Vagina (tissue), 2 donors: ENCODE data around the gene MYBPH.

Source experiments
- POLR2A ChIP-seq, 2 donors: fragments of 450-650 bp; IDR thresholded peaks; one replicate each; pipeline ENCODE4 v1.6.1; 2017; ENCODE audit warnings: antibody characterized with exemption in 2 of 2, mild to moderate bottlenecking in 2 of 2, moderate library complexity in 2 of 2
- POLR2AphosphoS5 ChIP-seq, 2 donors: sonication (generic); formaldehyde crosslinking; IDR thresholded peaks; one replicate each; pipeline ENCODE4 v1.9.0; 2017; ENCODE audit warnings: antibody characterized with exemption in 2 of 2, mild to moderate bottlenecking in 2 of 2, low read depth in 1 of 2; ENCODE audit not compliant: insufficient read depth in 1 of 2
- TF ChIP-seq, protein P1 (sequence below), 3 experiments: fragments of 450-650 bp in 2 of 3; fragments of 200-600 bp in 1 of 3; sonication (generic) in 1 of 3; IDR thresholded peaks; one replicate each; pipeline ENCODE4 v1.5.1; 2017 to 2019; ENCODE audit warnings: antibody characterized with exemption in 3 of 3, mild to moderate bottlenecking in 2 of 3, moderate library complexity in 2 of 3

DNA sequence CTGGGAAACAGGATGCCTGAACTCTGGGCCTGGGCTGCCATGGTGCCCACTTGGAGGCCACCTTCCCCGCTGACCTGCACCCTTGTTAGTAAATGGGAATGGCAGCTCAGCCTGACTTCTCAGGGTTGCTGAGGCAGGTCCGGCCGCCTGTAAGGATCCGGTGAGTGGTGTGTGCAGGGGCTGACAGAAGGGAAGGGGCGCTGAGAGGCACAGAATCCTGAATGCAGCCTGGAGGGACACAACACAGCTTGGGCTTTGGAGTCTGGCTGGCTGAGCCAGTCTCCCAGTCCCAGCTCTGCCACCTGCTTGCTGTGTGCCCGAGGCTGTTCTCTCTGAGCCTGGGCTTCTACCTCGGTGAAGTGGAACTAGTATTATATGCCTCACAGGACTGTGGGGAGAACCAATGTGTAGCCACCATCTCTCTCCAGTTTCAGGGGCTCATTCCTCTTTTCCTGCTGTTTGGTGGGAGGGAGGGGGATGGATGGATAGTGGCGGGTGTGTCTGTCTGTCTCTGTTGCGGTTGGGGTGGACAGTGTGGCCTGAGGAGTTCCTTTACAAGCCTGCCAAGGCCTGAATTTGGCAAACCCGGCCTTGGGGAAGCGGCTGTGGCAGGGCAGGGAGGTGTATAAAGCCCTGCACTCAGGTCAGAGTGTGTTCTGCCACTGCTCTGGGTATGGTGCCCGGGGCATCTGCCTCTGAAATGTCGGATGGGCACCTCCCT is 30.1 kb downstream of the MYBPH start:
- TF ChIP-seq, protein P1, sequence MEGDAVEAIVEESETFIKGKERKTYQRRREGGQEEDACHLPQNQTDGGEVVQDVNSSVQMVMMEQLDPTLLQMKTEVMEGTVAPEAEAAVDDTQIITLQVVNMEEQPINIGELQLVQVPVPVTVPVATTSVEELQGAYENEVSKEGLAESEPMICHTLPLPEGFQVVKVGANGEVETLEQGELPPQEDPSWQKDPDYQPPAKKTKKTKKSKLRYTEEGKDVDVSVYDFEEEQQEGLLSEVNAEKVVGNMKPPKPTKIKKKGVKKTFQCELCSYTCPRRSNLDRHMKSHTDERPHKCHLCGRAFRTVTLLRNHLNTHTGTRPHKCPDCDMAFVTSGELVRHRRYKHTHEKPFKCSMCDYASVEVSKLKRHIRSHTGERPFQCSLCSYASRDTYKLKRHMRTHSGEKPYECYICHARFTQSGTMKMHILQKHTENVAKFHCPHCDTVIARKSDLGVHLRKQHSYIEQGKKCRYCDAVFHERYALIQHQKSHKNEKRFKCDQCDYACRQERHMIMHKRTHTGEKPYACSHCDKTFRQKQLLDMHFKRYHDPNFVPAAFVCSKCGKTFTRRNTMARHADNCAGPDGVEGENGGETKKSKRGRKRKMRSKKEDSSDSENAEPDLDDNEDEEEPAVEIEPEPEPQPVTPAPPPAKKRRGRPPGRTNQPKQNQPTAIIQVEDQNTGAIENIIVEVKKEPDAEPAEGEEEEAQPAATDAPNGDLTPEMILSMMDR (IDR thresholded peaks at IDR 0.05), result no peak
- no peak for TF ChIP-seq POLR2A (IDR thresholded peaks at IDR 0.05)
- no peak for TF ChIP-seq POLR2AphosphoS5 (IDR thresholded peaks at IDR 0.05; ENCODE audit: insufficient read depth in 1 of 2, low read depth in 1 of 2)
